OCI-M2 (cell line): ENCODE data around the gene SCARF1.
A peak's percentile ranks its signal among the peaks of the same experiment; 100 is the strongest.

Source experiments
- DNase-seq: peaks from one replicate; lab custom pipeline; 2025; ENCODE audit not compliant: unreplicated experiment; lab: John Stamatoyannopoulos, UW

SCARF1 gene

GRCh38 chr17:1648963-1649843 is 3.7 kb upstream of the SCARF1 start:
- DNase-seq: peak; percentile 13

DNA sequence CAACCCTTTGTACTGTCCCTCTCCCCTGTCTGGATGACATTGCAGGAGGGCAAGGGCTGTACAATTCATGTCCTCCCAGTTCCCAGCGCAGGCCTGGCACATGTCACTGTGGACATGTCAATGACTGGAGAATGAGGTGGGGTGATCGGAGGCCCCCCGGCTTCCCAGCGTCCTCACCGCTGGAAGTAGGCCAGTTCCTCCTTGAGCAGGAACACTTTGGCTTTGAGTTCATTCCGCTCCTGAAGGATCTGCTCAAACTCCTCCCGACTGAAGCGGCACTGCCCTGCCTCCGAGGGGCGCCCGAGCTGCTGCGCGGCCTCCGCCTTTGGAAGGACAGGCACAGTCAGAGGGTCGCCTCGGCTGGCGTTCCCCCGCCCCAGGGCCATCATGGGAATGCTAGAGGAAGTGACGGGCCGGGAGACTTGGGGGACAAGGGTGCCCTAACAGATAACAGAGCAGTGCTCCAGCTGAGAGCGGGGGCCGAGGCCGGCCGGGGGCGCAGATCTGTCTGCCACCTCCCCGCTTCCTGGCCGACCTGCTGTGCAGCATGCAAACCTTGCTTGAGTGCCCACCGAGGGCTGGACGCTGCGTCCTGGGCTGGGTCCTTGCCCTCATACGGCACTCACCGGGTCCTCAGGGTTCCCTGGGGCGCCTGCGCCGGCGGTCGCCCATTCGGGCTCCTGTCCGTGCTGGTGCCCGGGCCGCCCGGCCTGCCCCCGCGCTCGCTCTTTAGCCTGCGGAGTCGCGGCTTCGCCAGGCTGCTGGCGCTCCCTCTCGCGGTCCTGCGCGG is 2.8 kb upstream of the SCARF1 start:
- DNase-seq: no peak

DNA sequence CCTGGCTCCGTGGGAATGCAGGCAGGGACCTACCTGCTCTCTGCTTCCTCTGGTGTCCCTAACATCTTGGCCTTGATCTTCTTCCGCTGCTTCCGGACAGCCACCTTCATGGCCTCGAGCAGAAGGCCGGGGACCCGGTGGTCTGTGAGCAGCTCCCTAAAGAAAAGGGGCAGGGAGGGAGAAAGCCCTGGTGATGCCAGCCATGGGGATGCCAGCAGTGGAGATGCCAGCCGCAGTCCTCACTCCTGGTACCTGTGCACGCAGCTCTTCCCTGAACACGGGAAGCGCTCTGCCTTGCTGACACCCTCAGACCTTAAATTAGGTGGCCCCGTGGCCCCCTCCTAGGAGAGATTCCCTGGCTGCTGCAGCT is 2.3 kb upstream of the SCARF1 start:
- DNase-seq: no peak

DNA sequence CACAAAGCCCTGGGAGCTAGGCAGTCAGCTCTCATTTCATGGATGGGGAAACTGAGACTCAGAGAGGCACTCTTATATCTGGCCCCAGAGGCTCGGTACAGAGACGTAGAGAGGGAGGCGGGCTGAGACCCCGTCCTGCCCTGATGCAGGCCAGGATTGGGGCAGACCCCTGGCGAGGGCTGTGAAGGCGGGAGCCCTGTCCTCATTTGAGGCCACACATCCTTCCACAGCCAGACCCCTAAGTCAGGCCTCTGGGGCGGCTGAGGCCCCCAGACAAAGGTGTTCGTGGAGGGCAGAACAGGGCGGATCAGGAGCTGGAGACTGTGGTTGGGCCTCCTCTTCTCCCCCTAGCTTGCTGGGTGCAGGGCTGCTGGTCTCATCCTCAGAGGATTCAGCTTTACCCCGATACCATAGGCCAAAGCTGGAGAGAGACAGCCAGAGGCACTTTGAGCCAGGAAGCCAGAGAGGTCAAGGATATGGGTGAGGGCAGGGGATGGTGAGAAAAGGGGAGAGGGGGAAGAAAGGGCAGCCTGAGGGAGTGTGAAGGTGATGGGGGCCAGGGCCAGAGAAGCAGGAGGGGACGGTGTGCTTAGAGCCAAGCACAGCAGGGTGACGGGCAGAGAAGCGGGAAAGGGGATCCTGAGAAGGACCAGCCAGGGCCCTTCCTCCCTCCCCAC is 805 bp upstream of the SCARF1 start:
- no peak for DNase-seq

GRCh38 chr17:1644493-1645206 is 882 bp downstream of the SCARF1 start:
- DNase-seq: no peak

DNA sequence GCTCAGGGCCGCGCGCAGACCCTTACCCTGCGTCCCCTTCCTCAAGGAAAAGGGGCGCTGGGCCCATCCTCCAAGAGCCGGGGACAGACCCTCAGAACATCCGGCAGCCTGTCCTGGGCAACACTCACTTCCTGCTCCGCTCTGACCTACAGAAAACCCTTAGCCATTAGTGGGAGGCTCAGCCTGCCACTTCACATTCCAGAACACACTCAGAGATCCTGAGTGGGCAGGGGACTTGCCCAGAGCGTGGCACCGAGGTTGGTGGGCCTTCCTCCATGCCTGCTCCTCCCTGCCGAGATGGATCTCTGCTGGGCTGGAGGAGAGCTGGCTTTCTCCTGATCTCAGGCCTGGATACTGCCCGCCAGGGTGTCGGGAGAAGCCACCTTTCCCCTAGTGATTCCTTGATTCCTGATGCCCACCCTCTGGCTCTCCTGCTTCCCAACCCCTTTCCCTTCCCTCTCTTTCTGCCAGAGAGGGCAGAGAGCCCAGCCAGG is 1.5 kb downstream of the SCARF1 start:
- DNase-seq: no peak

DNA sequence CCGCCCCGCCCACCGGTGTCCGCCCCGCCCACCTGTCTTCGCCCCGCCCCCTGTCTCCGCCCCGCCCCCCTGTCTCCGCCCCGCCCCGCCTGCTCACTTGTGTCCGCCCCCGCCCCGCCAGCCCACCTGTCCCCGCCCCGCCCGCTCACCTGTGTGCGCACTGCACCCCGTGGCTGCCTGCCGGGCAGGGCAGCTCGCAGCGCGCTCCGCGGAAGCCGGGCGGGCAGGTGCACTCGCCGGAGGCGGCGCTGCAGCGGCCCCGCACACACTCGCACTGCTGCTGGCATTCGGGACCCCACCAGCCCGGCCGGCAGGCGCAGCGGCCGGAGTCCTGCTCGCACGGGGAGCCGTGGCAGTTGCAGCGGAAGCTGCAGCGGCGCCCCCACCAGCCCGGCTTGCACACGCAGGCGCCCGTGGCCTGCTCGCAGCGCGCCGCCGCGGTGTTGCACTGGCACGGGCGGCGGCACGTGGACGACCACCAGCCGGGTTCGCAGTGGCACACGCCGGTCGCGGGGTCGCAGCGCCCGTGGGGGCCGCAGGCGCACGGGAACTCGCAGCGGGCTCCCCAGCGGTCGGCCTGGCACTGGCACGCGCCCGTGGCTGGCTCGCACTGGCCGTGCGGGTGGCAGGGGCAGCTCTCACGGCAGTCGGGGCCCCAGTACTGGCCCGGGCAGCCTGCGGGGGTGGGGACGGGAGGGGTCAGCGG is 2.1 kb downstream of the SCARF1 start:
- DNase-seq: no peak

DNA sequence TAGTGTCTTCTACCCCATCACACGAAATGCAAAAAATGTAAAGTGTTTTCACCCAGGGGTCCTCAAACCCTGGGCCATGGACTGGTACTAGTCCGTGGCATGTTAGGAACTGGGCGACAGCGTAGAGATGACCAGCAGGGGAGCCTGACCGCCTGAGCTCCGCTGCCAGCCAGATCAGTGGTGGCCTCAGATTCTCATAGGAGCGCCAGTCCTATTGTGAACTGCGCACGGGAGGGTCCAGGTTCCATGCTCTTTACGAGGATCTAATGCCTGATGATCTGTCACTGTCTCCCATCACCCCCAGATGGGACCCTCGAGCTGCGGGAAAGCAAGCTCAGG is 4.5 kb downstream of the SCARF1 start:
- DNase-seq: no peak

GRCh38 chr17:1640329-1641064 is 5.0 kb downstream of the SCARF1 start:
- no peak for DNase-seq

- no peak for DNase-seq
These were observed 5.9 kb downstream of the SCARF1 start for GRCh38 chr17:1639549-1640180.

DNA sequence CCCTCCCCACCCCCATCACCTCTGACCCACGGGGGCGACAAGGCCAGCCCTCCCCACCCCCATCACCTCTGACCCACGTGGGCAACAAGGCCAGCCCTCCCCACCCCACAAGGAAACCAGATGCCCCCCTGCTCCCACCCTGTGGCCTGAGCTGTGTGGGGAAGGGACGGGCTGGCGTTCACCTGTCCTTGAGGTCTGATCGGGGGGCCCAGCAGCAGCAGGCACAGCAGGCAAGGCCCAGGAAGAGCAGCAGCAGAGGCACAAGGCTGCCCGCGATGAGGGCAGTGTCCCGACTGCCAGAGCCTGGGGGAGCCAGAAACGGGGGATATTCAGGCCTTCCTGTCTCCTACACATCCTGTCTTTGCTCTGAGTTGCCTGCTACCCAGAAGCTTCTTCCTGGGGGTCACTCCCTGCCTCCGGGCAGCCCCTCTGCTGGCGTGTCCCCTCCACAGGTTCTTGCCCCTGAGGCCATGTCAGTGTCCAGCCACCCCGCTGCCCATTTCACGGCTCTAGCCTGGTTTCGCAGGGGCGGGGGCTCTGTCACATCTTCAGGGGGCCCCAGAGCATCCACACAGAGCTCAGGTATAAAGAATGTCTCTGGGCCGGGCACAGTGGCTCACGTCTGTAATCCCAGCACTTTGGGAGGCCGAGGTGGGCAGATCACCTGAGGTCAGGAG is 6.8 kb downstream of the SCARF1 start:
- DNase-seq: no peak

- DNase-seq: no peak
These were observed 7.4 kb downstream of the SCARF1 start for GRCh38 chr17:1638171-1638590.

DNA sequence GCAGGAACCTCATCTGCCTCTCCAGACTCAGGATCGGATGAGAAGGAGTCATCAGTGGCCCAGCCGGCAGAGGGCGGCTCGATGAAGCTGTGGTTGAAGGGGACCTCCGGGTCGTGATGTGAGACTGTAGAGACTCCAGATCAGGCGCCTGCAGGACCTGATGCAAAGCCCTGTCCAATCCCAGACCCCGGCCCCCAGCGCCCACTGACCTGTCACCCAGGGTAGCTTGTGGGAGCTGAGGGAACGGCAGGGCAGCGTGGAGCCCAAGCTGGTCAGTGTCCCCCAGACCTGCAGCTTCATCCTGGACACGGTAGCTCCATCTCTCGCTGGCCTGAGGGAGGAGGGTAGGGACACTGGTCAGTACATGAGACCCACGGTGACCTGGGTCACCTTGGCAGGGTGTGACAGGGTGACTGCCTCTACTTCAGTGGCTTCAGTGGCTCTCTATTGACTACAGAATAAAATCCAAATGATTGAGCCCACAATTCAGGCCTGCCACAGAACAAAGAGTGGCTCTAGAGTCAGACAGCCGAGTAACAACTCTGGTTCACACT is 8.7 kb downstream of the SCARF1 start:
- no peak for DNase-seq

GRCh38 chr17:1635675-1636465 is 9.7 kb downstream of the SCARF1 start:
- DNase-seq: no peak

- no peak for DNase-seq
These were observed 10.5 kb downstream of the SCARF1 start for GRCh38 chr17:1634841-1635650.

- no peak for DNase-seq
These were observed 14.9 kb downstream of the SCARF1 start for GRCh38 chr17:1630662-1631061.
